Epithelial cell of proximal tubule (primary cell): ENCODE results near the gene LSAMP. TPM values are rescaled to one million over a fixed set of nuclear protein-coding genes. Genes with fewer than 3 reads are reported as not detected.

Experiments
- DNase-seq: peaks from one replicate; pipeline ENCODE4 v3.0.0-alpha.2; 2011; ENCODE audit warnings: low read depth
- H3K4me3 ChIP-seq: 2 replicates; pipeline ENCODE4 v1.5.1; 2011; ENCODE audit warnings: low read depth, mild to moderate bottlenecking, low read length
- total RNA-seq: library from RNA; depleted of rRNA; stranded (reverse); fragments of >200 nt; gene quantifications from 2 replicates; pipeline ENCODE4 v1.2.3, GENCODE V29; 2015
- TF ChIP-seq, protein P1 (sequence below): conservative IDR thresholded peaks from 2 replicates; pipeline ENCODE4 v1.5.1; 2012; ENCODE audit warnings: low read depth, mild to moderate bottlenecking, low read length

LSAMP gene
- total RNA-seq, 1 donor from 2014 or later, result 5.1 TPM

DNA sequence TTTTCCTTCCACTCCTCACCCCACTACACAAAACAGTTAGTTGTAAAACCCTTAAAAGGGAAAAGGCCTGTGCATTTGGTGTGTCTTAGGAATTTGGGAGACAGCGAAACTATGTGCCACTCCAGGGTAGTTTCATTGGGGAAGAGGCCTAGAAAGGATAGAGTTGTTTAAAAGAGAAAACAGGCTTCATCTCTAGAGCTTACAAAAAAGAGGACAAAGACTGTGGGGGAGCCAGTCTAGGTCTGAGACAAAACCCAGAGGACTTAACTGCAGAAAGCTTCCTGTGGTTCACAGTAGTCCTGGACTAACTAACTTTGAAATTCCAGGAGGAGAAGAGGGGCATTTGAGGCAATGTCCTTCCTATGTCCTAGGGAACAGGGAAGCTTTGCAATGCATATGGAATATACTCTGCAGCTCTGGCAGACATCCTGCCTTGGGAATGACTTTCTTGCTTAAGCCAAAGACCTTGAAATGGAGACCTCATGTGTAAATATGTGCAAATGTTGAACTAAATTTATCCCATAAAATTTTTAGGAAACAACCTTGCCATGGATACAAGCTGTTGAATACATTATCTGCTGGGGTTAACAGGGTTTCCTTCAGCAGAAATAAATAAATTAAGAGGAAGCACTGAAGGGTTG, 159.4 kb downstream of the LSAMP start:
- TF ChIP-seq, protein P1, sequence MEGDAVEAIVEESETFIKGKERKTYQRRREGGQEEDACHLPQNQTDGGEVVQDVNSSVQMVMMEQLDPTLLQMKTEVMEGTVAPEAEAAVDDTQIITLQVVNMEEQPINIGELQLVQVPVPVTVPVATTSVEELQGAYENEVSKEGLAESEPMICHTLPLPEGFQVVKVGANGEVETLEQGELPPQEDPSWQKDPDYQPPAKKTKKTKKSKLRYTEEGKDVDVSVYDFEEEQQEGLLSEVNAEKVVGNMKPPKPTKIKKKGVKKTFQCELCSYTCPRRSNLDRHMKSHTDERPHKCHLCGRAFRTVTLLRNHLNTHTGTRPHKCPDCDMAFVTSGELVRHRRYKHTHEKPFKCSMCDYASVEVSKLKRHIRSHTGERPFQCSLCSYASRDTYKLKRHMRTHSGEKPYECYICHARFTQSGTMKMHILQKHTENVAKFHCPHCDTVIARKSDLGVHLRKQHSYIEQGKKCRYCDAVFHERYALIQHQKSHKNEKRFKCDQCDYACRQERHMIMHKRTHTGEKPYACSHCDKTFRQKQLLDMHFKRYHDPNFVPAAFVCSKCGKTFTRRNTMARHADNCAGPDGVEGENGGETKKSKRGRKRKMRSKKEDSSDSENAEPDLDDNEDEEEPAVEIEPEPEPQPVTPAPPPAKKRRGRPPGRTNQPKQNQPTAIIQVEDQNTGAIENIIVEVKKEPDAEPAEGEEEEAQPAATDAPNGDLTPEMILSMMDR, result no peak
- no peak for DNase-seq
- no peak overlapping the region for H3K4me3 ChIP-seq

DNA sequence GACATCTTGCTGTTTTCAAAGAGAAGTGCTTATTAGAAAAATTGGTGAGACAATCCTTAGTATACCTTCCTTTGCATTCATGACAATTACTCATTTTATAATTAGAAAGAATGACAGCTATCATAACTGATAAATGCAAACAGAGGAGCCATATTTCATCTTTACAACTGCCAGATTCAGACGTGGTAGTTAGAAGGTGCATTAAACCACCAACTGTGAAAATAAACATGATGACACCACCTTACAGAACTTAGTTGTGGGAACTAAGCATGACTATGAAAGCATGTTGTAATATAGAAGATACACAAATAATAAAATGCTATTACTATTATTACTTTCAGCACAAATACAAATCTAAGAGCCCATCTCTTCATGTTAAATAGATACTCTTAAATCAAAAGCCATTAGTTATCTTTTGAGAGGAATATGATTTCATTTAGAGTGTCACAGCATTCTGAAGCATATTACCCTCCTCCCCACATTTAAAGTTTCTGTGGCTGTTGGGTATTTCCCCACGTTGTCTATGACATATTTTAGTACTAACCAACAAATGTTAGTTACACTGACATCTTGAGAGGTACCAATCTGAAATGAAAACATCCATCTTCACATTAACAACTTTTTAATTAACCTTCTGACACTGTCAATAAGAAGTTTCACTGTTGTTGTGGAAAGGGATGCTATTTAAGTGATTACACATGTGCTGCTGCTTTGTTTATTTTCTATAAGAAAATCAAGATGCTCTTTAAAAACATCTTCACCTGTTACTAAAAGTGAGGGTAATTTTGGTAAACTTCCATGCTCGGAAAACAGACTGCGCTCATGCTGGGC, 163.8 kb downstream of the LSAMP start:
- TF ChIP-seq, protein P1, result no peak
- no peak for DNase-seq

GRCh38 chr3:116280130-116280740, 165.1 kb downstream of the LSAMP start:
- H3K4me3 ChIP-seq, result no peak overlapping the region
- TF ChIP-seq, protein P1, result no peak
- no peak for DNase-seq

More for the DNA sequence above, 163.8 kb downstream of the LSAMP start:
- no peak overlapping the region for H3K4me3 ChIP-seq

- no peak for DNase-seq
- no peak overlapping the region for H3K4me3 ChIP-seq
These were observed 168.6 kb downstream of the LSAMP start for GRCh38 chr3:116276675-116277074.

GRCh38 chr3:116270056-116270455, 175.2 kb downstream of the LSAMP start:
- TF ChIP-seq, protein P1, result no peak
- DNase-seq, result no peak
- no peak overlapping the region for H3K4me3 ChIP-seq

More at GRCh38 chr3:116276675-116277074, 168.6 kb downstream of the LSAMP start:
- TF ChIP-seq, protein P1, result no peak

DNA sequence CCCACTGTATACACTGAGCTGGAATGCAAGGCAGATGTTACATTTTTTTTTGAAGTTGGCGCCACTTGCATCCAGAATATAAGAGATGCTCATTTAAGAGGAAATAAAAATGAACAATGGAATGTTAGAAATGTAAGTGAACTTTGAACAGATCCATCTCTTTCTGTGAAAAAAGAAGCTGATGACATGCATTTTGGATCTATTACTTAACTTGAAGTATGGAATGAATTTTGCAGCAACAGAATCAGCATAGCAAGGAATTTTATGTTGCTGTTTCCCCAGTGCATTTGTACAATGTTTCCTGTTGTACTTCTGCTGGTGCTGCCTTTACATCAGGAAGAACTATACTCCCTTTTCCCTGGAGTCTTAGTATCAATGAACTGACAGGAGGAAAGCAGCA, 178.2 kb downstream of the LSAMP start:
- TF ChIP-seq, protein P1, result no peak
- H3K4me3 ChIP-seq, result no peak overlapping the region
- no peak for DNase-seq
